SJCRH30 (cell line): ENCODE measurements around the gene EPB42. TPM values are rescaled to one million over a fixed set of nuclear protein-coding genes. Genes with fewer than 3 reads are reported as not detected.
A peak's percentile ranks its signal among the peaks of the same experiment; 100 is the strongest.
"Not testable (repeated sequence)": the region's sequence is repeated elsewhere in the genome, so short reads cannot be mapped to it uniquely, and the experiment has no call there.

Source experiments
- DNase-seq, 2 experiments: peaks; one replicate each; pipeline ENCODE4 v3.0.0-alpha.2; 2015 to 2020
- H3K27ac ChIP-seq: fragments of 250-450 bp; sonication (Bioruptor Pico); 2 replicates; pipeline ENCODE4 v1.5.1; 2020; ENCODE audit warnings: mild to moderate bottlenecking, moderate library complexity
- H3K27me3 ChIP-seq: fragments of 250-450 bp; sonication (Bioruptor Pico); 2 replicates; pipeline ENCODE4 v1.5.1; 2020; ENCODE audit warnings: mild to moderate bottlenecking, moderate library complexity
- H3K36me3 ChIP-seq: fragments of 250-450 bp; sonication (Bioruptor Pico); 2 replicates; pipeline ENCODE4 v1.5.1; 2020; ENCODE audit warnings: mild to moderate bottlenecking, moderate library complexity
- H3K4me1 ChIP-seq: fragments of 250-450 bp; sonication (Bioruptor Pico); 2 replicates; pipeline ENCODE4 v1.5.1; 2020; ENCODE audit warnings: mild to moderate bottlenecking, moderate library complexity
- H3K4me3 ChIP-seq: fragments of 250-450 bp; sonication (Bioruptor Pico); 2 replicates; pipeline ENCODE4 v1.5.1; 2020; ENCODE audit warnings: mild to moderate bottlenecking, moderate library complexity
- H3K9me3 ChIP-seq: fragments of 250-450 bp; sonication (Bioruptor Pico); replicated peaks from 2 replicates; pipeline ENCODE4 v1.5.1; 2020; ENCODE audit warnings: mild to moderate bottlenecking, moderate library complexity
- total RNA-seq: library from RNA; depleted of rRNA; stranded (reverse); fragments of >200 nt; shearing (Covaris generic); gene quantifications from 2 replicates; pipeline ENCODE4 v1.2.3, GENCODE V29; 2014

Gene EPB42
- total RNA-seq, 1 experiment from 2014 or later, result not detected

- Histone ChIP-seq H3K9me3 (no peaks in the 10 kb centered on the region), H3K36me3 (no peaks in the 10 kb centered on the region), H3K4me3 (no peak overlapping the region), H3K27me3 (no peaks in the 10 kb centered on the region), H3K4me1 (no peaks in the 10 kb centered on the region), H3K27ac (no peak overlapping the region)
- no peak for DNase-seq
Observed at GRCh38 chr15:43229977-43230376, 9.2 kb upstream of the EPB42 start.

GRCh38 chr15:43226436-43227305 lies 5.9 kb upstream of the EPB42 start:
- H3K36me3 ChIP-seq, result no peaks in the 10 kb centered on the region
- DNase-seq, result no peak
- H3K27ac ChIP-seq, result no peak overlapping the region
- no peak overlapping the region for H3K4me3 ChIP-seq
- peaks cover 6% of the 10 kb centered on the region; the same call in 1 of the 2 replicates for H3K27me3 ChIP-seq
- no peaks in the 10 kb centered on the region for H3K4me1 ChIP-seq
- H3K9me3 ChIP-seq, result no peaks in the 10 kb centered on the region

DNA sequence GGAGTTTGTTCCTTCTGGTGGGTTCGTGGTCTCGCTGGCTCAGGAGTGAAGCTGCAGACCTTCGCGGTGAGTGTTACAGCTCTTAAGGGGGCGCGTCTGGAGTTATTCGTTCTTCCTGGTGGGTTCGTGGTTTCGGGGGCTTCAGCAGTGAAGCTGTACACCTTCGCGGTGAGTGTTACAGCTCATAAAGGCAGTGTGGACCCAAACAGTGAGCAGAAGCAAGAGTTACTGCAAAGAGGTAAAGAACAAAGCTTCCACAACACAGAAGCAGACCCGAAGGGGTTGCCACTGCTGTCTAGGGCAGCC lies 5.1 kb upstream of the EPB42 start:
- H3K27me3 ChIP-seq, H3K4me3 ChIP-seq, DNase-seq, H3K4me1 ChIP-seq, H3K36me3 ChIP-seq, H3K9me3 ChIP-seq, H3K27ac ChIP-seq: not testable (repeated sequence)

GRCh38 chr15:43225201-43225949 lies 4.6 kb upstream of the EPB42 start:
- H3K27ac ChIP-seq, result no peak overlapping the region
- no peaks in the 10 kb centered on the region for H3K36me3 ChIP-seq
- peak; percentile 29 to 63 for DNase-seq
- H3K9me3 ChIP-seq, result no peaks in the 10 kb centered on the region
- no peaks in the 10 kb centered on the region for H3K4me1 ChIP-seq
- peaks cover 6% of the 10 kb centered on the region; the same call in 1 of the 2 replicates for H3K27me3 ChIP-seq
- H3K4me3 ChIP-seq, result no peak overlapping the region

DNA sequence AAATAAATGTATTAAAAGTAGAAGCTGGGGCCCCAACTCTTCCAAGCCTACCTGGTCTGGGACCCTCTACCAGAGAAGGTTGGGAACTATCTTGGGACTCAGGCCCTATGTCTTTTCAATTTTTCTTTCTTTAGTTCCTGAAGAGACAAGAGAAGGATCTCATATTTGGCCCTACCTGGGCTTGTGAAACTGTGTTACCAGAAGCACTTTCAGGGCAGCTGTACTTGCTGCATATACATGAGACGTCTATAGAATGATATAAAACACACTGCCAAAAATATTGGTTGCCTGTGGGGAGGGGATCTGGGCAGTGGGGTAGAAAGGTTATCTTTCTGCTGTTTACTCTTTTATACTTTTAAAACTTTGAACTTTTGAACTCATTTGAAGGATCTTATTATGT lies 604 bp upstream of the EPB42 start:
- H3K36me3 ChIP-seq, result no peaks in the 10 kb centered on the region
- peaks cover 6% of the 10 kb centered on the region; the same call in 1 of the 2 replicates for H3K27me3 ChIP-seq
- no peaks in the 10 kb centered on the region for H3K4me1 ChIP-seq
- no peak overlapping the region for H3K27ac ChIP-seq
- H3K4me3 ChIP-seq, result no peak overlapping the region
- DNase-seq, result no peak
- H3K9me3 ChIP-seq, result no peaks in the 10 kb centered on the region

DNA sequence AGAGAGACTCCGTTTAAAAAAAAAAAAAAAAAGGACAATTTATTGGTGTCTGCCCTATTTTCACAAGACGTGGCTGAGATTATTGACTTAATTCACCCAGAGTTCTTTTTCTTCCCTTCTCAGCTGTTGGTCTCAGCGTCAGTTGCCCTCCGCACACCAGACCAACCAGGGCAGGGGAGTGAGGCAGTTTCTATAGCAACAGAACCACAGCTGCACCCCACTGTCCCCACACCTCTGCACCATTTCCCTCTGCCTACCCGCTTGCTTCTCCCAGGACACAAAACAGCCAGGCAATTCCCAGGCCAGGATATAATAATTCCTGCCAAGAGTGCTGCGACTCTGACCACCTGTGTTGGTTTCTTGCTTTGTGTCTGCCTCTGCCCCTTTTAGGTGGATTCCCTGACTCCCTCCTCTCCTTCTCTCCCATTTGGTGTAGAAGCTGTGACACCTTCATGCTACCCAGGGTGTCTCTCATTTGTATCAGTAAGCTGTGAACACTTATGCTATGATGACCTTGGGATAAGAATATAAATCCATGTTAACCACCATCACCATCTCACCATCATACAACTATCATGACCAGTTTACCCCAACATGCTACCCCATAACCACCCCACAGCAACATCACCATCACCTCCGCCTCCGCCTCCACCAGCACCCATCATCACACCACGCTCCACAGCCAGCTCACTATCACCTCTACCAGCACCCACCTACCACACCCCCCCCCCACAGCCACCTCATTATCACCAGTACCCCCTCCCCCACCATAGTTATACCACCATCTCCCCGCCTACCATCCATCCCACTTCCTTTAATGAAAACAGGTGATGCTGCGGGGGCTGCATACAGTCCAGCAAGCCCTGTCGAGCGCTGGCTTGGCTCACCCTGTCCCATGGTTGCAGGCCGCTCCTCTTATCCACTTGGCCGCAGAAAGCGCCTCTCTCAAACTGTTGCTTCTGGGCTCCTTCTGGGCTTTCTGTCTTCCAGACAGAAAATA lies 589 bp downstream of the EPB42 start:
- Histone ChIP-seq H3K27me3 (peaks cover 6% of the 10 kb centered on the region; the same call in 1 of the 2 replicates), H3K9me3 (no peaks in the 10 kb centered on the region), H3K27ac (no peak overlapping the region), H3K4me3 (no peak overlapping the region), H3K4me1 (no peaks in the 10 kb centered on the region), H3K36me3 (no peaks in the 10 kb centered on the region)
- DNase-seq, result no peak

GRCh38 chr15:43218908-43219706 lies 1.7 kb downstream of the EPB42 start:
- DNase-seq, result no peak
- no peak overlapping the region for H3K27ac ChIP-seq
- H3K27me3 ChIP-seq, result peaks cover 6% of the 10 kb centered on the region; the same call in 1 of the 2 replicates
- no peaks in the 10 kb centered on the region for H3K9me3 ChIP-seq
- no peaks in the 10 kb centered on the region for H3K4me1 ChIP-seq
- H3K36me3 ChIP-seq, result no peaks in the 10 kb centered on the region
- H3K4me3 ChIP-seq, result no peak overlapping the region

DNA sequence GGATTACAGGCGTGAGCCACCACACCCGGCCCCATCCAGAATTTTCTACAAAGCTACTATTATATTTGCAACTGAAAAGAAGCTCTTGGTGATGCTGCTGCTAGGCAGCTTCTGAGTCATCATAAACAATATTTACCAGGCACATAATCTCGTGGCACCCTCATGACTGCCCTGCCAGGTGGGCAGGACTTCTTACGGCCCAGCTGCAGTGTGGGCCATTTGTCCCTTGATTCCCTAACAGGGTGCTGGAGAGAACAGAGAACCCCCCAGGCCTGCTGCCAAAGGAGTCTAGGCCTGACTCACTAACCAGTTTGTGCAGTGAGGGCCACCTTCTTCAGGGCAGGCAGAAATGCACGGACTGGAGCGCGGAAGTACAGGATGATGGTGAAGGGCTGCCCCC lies 4.9 kb downstream of the EPB42 start:
- H3K9me3 ChIP-seq, result no peaks in the 10 kb centered on the region
- H3K4me3 ChIP-seq, result no peak overlapping the region
- H3K4me1 ChIP-seq, result no peaks in the 10 kb centered on the region
- H3K36me3 ChIP-seq, result no peaks in the 10 kb centered on the region
- no peak for DNase-seq
- no peaks in the 10 kb centered on the region for H3K27me3 ChIP-seq
- no peak overlapping the region for H3K27ac ChIP-seq

DNA sequence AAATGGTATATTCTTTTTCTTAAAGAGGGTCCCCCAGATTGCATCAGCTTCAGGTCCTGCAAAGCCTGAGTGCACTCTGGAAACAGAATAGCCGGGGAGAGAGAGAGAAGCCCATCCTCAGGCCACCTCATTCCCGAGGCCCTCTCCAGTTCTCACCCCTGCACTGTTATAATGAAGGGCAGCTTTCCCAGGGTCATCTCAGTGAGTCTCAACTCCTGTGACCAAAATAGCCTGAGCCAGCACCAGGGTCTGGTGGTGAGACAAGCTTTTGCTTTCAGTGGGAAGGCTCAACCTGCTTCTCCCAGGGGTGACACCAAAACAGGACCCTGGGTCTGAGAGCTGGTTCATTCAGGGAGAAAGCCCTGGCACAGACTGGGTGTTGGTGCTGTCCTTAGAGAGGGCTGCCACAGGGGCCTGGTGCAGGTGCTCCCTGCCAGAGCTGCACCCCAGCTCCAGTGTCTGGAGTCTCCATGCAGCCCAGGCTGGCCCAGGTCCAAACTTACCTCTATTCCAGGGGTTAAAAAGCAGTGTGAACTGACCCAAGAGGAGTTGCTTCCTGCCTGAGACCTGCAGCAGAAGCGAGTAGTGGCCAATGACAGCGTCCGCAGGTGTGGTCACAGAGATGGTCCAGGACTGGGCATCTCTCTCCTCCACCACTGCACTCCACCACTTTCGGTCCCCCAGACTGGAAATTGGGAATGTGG lies 6.1 kb downstream of the EPB42 start:
- Histone ChIP-seq H3K27ac (no peak overlapping the region), H3K27me3 (no peaks in the 10 kb centered on the region), H3K9me3 (no peaks in the 10 kb centered on the region), H3K36me3 (no peaks in the 10 kb centered on the region), H3K4me3 (no peak overlapping the region), H3K4me1 (no peaks in the 10 kb centered on the region)
- no peak for DNase-seq

DNA sequence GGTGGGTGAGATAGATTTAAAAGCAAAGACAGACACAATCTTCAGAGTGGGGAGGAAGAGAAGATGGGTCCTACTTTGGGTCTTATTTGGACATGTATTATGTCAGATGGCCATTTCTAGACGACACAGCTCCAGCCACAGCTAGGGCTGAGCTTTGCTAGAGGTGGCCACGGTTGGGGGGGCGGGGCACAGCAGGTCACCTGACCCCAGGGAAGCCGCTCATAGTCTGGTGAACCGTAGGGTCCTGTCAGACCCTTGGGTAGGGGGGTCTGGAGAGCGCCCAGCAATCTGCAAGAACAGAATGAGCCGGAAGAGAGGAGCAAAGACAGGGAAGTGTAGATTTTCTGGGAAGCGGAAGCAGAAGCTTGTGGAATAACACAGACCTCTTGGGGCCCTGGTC lies 6.6 kb downstream of the EPB42 start:
- no peak for DNase-seq
- Histone ChIP-seq H3K27me3 (no peaks in the 10 kb centered on the region), H3K27ac (no peak overlapping the region), H3K4me3 (no peak overlapping the region), H3K4me1 (no peaks in the 10 kb centered on the region), H3K9me3 (no peaks in the 10 kb centered on the region), H3K36me3 (no peaks in the 10 kb centered on the region)

DNA sequence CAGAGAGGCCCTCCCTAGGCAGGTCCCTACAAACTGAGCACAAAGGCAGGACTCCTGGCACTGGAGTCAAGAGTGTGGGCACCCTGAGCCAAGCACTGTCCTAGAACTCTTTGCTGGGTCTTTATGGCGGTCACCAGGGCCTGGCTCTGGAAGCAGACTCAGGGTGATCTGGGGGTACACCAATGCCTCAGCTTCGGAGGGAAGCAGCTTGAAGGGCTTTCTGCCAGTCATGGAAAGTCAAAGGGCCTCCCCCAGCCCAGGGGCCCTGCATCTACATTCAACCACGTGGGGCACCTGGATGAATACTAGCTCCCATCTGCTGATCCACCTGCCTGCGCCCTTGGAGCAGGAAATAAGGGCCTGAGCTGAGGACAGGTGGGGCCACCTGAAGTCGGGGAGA lies 7.4 kb downstream of the EPB42 start:
- Histone ChIP-seq H3K27me3 (no peaks in the 10 kb centered on the region), H3K27ac (no peak overlapping the region), H3K4me1 (no peaks in the 10 kb centered on the region), H3K9me3 (no peaks in the 10 kb centered on the region), H3K36me3 (no peaks in the 10 kb centered on the region), H3K4me3 (no peak overlapping the region)
- no peak for DNase-seq

- no peaks in the 10 kb centered on the region for H3K9me3 ChIP-seq
- H3K4me3 ChIP-seq, result no peak overlapping the region
- no peaks in the 10 kb centered on the region for H3K36me3 ChIP-seq
- H3K27ac ChIP-seq, result no peak overlapping the region
- H3K4me1 ChIP-seq, result no peaks in the 10 kb centered on the region
- DNase-seq, result no peak
- H3K27me3 ChIP-seq, result no peaks in the 10 kb centered on the region
Observed at GRCh38 chr15:43212951-43213350, 7.9 kb downstream of the EPB42 start.

DNA sequence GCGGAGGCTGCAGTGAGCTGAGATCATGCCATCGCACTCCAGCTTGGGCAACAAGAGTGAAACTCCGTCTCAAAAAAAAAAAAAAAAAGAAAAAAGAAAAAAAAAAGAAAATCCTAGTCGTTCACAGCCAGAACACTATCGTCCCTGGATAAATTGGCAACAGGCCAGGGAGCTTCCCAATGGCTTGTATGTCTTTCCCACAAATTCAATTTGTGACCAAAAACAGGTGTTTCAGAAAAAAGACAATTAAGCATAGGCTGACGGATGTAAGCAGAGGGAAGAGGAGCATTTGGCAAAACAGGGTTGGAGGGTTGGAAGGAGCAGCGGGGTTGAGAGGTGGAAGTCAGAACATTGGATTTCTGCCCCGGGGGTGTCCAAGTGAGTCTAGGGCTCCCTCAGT lies 8.5 kb downstream of the EPB42 start:
- no peaks in the 10 kb centered on the region for H3K4me1 ChIP-seq
- no peaks in the 10 kb centered on the region for H3K36me3 ChIP-seq
- no peak overlapping the region for H3K27ac ChIP-seq
- no peaks in the 10 kb centered on the region for H3K9me3 ChIP-seq
- H3K4me3 ChIP-seq, result no peak overlapping the region
- peak; percentile 65 to 84 for DNase-seq
- H3K27me3 ChIP-seq, result no peaks in the 10 kb centered on the region
